WTC11 (cell line): ENCODE measurements around the gene TMEM121. TPM values are rescaled to one million over a fixed set of nuclear protein-coding genes. Genes with fewer than 3 reads are reported as not detected.
A peak's percentile ranks its signal among the peaks of the same experiment; 100 is the strongest.

ENCODE experiments used
- ATAC-seq: fragments of 200-7000 bp; cut with Tn5 transposase; 2 replicates; pipeline ENCODE4 v1.10.0; 2021; ENCODE audit warnings: mild to moderate bottlenecking, moderate library complexity
- CTCF ChIA-PET: fragments of 300-600 bp; sonication (Branson Sonifier 250); formaldehyde crosslinking; loops from one replicate; lab custom pipeline; 2021; ENCODE audit warnings: antibody characterized with exemption; lab: Charles Lee
- POLR2A ChIA-PET: fragments of 350-600 bp; sonication (Branson Sonifier 250); formaldehyde crosslinking; loops from one replicate; lab custom pipeline; 2021; ENCODE audit warnings: antibody characterized with exemption; lab: Charles Lee
- DNase-seq: peaks from one replicate; pipeline ENCODE4 v3.0.0; 2021; ENCODE audit warnings: low spot score
- H3K27ac Mint-ChIP-seq: 2 replicates; pipeline ENCODE4 v1.8.0; 2021; ENCODE audit warnings: mixed read lengths
- H3K27me3 Mint-ChIP-seq: 2 replicates; pipeline ENCODE4 v1.8.0; 2021; ENCODE audit warnings: low read depth, mild to moderate bottlenecking, moderate library complexity, mixed read lengths
- H3K36me3 Mint-ChIP-seq: 2 replicates; pipeline ENCODE4 v1.8.0; 2021; ENCODE audit warnings: mixed read lengths
- H3K4me1 Mint-ChIP-seq: 2 replicates; pipeline ENCODE4 v1.8.0; 2022; ENCODE audit warnings: mixed read lengths
- H3K4me3 Mint-ChIP-seq: 2 replicates; pipeline ENCODE4 v1.8.0; 2021; ENCODE audit warnings: mild to moderate bottlenecking, moderate library complexity, mixed read lengths
- H3K9me3 Mint-ChIP-seq: 2 replicates; pipeline ENCODE4 v1.8.0; 2021; ENCODE audit warnings: mixed read lengths
- ATF2 ChIP-seq: sonication (generic); formaldehyde crosslinking; IDR thresholded peaks from 2 replicates; pipeline ENCODE4 v1.8.1; 2022; ENCODE audit warnings: low read depth, missing genetic modification reagents, borderline replicate concordance
- CBFB ChIP-seq: sonication (generic); formaldehyde crosslinking; IDR thresholded peaks from 2 replicates; pipeline ENCODE4 v1.8.1; 2022; ENCODE audit warnings: mild to moderate bottlenecking, low read depth, missing genetic modification reagents
- E2F4 ChIP-seq: sonication (generic); formaldehyde crosslinking; IDR thresholded peaks from 2 replicates; pipeline ENCODE4 v1.8.1; 2022; ENCODE audit warnings: low read depth, mild to moderate bottlenecking, moderate library complexity, missing genetic modification reagents, borderline replicate concordance
- FOXP1 ChIP-seq: sonication (generic); formaldehyde crosslinking; IDR thresholded peaks from 2 replicates; pipeline ENCODE4 v1.8.0; 2022; ENCODE audit warnings: missing genetic modification reagents, mild to moderate bottlenecking, moderate library complexity, borderline replicate concordance
- GABPB1 ChIP-seq: sonication (generic); formaldehyde crosslinking; IDR thresholded peaks from 2 replicates; pipeline ENCODE4 v1.8.1; 2023; ENCODE audit warnings: mild to moderate bottlenecking, missing genetic modification reagents
- GRHL2 ChIP-seq: fragments of 250-450 bp; sonication (Bioruptor Pico); IDR thresholded peaks from 2 replicates; pipeline ENCODE4 v1.8.0; 2022; ENCODE audit warnings: mild to moderate bottlenecking, moderate library complexity; ENCODE audit not compliant: insufficient replicate concordance, severe bottlenecking
- MXD4 ChIP-seq: fragments of 250-450 bp; sonication (Bioruptor Pico); IDR thresholded peaks from 2 replicates; pipeline ENCODE4 v1.8.0; 2021; ENCODE audit warnings: mild to moderate bottlenecking, moderate library complexity, borderline replicate concordance
- NR2C2 ChIP-seq: sonication (generic); formaldehyde crosslinking; IDR thresholded peaks from 2 replicates; pipeline ENCODE4 v1.8.0; 2022; ENCODE audit warnings: mild to moderate bottlenecking, missing genetic modification reagents
- TEAD4 ChIP-seq: sonication (generic); formaldehyde crosslinking; IDR thresholded peaks from 2 replicates; pipeline ENCODE4 v1.8.0; 2022; ENCODE audit warnings: mild to moderate bottlenecking, missing genetic modification reagents
- TP53 ChIP-seq: sonication (generic); formaldehyde crosslinking; IDR thresholded peaks from 2 replicates; pipeline ENCODE4 v1.8.1; 2023; ENCODE audit warnings: mild to moderate bottlenecking, missing genetic modification reagents
- ZBTB43 ChIP-seq: sonication (generic); formaldehyde crosslinking; IDR thresholded peaks from 2 replicates; pipeline ENCODE4 v1.8.1; 2023; ENCODE audit warnings: mild to moderate bottlenecking, missing genetic modification reagents
- ZNF121 ChIP-seq: sonication (generic); formaldehyde crosslinking; IDR thresholded peaks from 2 replicates; pipeline ENCODE4 v1.8.0; 2023; ENCODE audit warnings: missing genetic modification reagents
- ZNF263 ChIP-seq: sonication (generic); formaldehyde crosslinking; IDR thresholded peaks from 2 replicates; pipeline ENCODE4 v1.8.1; 2022; ENCODE audit warnings: low read depth, mild to moderate bottlenecking, moderate library complexity, missing genetic modification reagents
- ZNF317 ChIP-seq: sonication (generic); formaldehyde crosslinking; IDR thresholded peaks from 2 replicates; pipeline ENCODE4 v1.8.1; 2023; ENCODE audit warnings: low read depth, mild to moderate bottlenecking, moderate library complexity, missing genetic modification reagents, borderline replicate concordance
- ZNF416 ChIP-seq: fragments of 250-450 bp; sonication (Bioruptor Pico); IDR thresholded peaks from 2 replicates; pipeline ENCODE4 v1.9.0; 2021; ENCODE audit warnings: mild to moderate bottlenecking, inconsistent platforms
- ZNF423 ChIP-seq: fragments of 250-450 bp; sonication (Bioruptor Pico); IDR thresholded peaks from 2 replicates; pipeline ENCODE4 v2.1.2; 2022; ENCODE audit warnings: mild to moderate bottlenecking, moderate library complexity
- ZNF512 ChIP-seq: sonication (generic); formaldehyde crosslinking; IDR thresholded peaks from 2 replicates; pipeline ENCODE4 v1.8.1; 2022; ENCODE audit warnings: missing genetic modification reagents, borderline replicate concordance
- ZSCAN18 ChIP-seq: fragments of 250-450 bp; sonication (Bioruptor Pico); IDR thresholded peaks from 2 replicates; pipeline ENCODE4 v2.1.2; 2022; ENCODE audit warnings: mild to moderate bottlenecking, moderate library complexity
- total RNA-seq: library from RNA; stranded (reverse); gene quantifications from 3 replicates; pipeline ENCODE4 v1.2.3, GENCODE V29; 2021

The TMEM121 gene
- total RNA-seq, 1 experiment from 2014 or later = 0.81 TPM

GRCh38 chr14:105495101-105495989 lies 31.0 kb upstream of the TMEM121 start:
- H3K9me3 Mint-ChIP-seq = no peaks in the 10 kb centered on the region
- ATAC-seq = no peak

GRCh38 chr14:105495990-105496830 lies 30.2 kb upstream of the TMEM121 start:
- peak; percentile 8 for DNase-seq

More at GRCh38 chr14:105495101-105495989, 31.0 kb upstream of the TMEM121 start:
- no peaks in the 10 kb centered on the region for H3K36me3 Mint-ChIP-seq
- no peak overlapping the region for H3K27ac Mint-ChIP-seq
- no peak for DNase-seq
- TF ChIP-seq TEAD4 (CRISPR knock-in tag) (no peak), ZNF317 (CRISPR knock-in tag) (no peak), ZNF416 (no peak), MXD4 (no peak), ZSCAN18 (no peak), ZNF512 (CRISPR knock-in tag) (no peak), ZNF121 (CRISPR knock-in tag) (no peak), ZNF263 (CRISPR knock-in tag) (no peak), CBFB (CRISPR knock-in tag) (no peak), ZBTB43 (CRISPR knock-in tag) (no peak), NR2C2 (CRISPR knock-in tag) (no peak), TP53 (CRISPR knock-in tag) (no peak)
- TF ChIP-seq, all 79 proteins: peak for 0
- no peaks in the 10 kb centered on the region; the same call in 1 of the 2 replicates for H3K27me3 Mint-ChIP-seq
- ChIA-PET POLR2A (no interaction called here), CTCF (interaction anchor here (1.8 kb wide), 1 partner anchor 14 kb away, joined by 5 read pairs; no protein-coding TSS in a partner anchor)
- H3K4me3 Mint-ChIP-seq = no peak overlapping the region
- no peaks in the 10 kb centered on the region for H3K4me1 Mint-ChIP-seq

GRCh38 chr14:105496831-105497591 lies 29.4 kb upstream of the TMEM121 start:
- Mint-ChIP-seq H3K9me3 (no peaks in the 10 kb centered on the region), H3K36me3 (no peaks in the 10 kb centered on the region), H3K4me1 (no peaks in the 10 kb centered on the region), H3K27ac (no peak overlapping the region), H3K27me3 (no peaks in the 10 kb centered on the region; the same call in 1 of the 2 replicates), H3K4me3 (no peak overlapping the region)
- ATAC-seq (no peak), DNase-seq (peak; percentile 8)
- CTCF ChIA-PET = interaction anchor here (1.8 kb wide), 1 partner anchor 16 kb away, joined by 5 read pairs; no protein-coding TSS in a partner anchor
- POLR2A ChIA-PET = no interaction called here
- TF ChIP-seq ATF2 (CRISPR knock-in tag) (no peak), MXD4 (no peak), GRHL2 (CRISPR knock-in tag) (no peak), E2F4 (CRISPR knock-in tag) (no peak), ZNF263 (CRISPR knock-in tag) (no peak), FOXP1 (no peak)

More at GRCh38 chr14:105495990-105496830, 30.2 kb upstream of the TMEM121 start:
- Mint-ChIP-seq H3K27me3 (no peaks in the 10 kb centered on the region; the same call in 1 of the 2 replicates), H3K27ac (no peak overlapping the region), H3K4me1 (no peaks in the 10 kb centered on the region), H3K9me3 (no peaks in the 10 kb centered on the region), H3K4me3 (no peak overlapping the region), H3K36me3 (no peaks in the 10 kb centered on the region)
- POLR2A ChIA-PET = no interaction called here
- no peak for ATAC-seq
- CTCF ChIA-PET = interaction anchor here (1.8 kb wide), 1 partner anchor 15 kb away, joined by 5 read pairs; no protein-coding TSS in a partner anchor
- TF ChIP-seq ZNF423 (CRISPR knock-in tag) (no peak), GABPB1 (CRISPR knock-in tag) (peak; percentile 36; the same call in 1 of the 2 replicates)
- TF ChIP-seq, all 79 proteins: peak for 1
